GM19035 (cell line): ENCODE results near the gene LAMB3.

Source experiments
- ATAC-seq: cut with Tn5 transposase; IDR thresholded peaks from one replicate; pipeline ENCODE4 v1.9.1; 2021; ENCODE audit not compliant: unreplicated experiment

The LAMB3 gene

GRCh38 chr1:209618756-209619420 is 33.3 kb downstream of the LAMB3 start:
- no peak for ATAC-seq

GRCh38 chr1:209618291-209618690 is 33.9 kb downstream of the LAMB3 start:
- no peak for ATAC-seq

DNA sequence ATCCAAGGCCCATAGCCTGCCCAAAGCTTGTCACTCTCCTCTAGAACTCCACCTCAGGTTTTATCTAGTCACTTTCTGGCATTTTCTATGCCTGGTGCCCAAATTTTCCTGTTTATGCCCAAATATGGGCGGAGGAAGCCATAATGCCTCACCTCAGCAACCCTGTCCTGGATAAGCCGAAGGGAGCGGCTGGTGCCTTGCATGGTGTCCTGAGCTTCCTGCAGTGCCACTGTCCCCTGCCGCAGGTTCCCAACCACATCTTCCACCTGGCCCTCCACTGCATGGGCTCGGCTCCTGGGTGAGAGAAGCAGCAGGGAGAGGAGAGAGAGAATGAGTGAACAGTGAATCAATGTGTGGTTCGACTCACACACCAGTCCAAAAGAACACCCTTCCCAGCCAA is 34.5 kb downstream of the LAMB3 start:
- no peak for ATAC-seq

- ATAC-seq = no peak
These were observed 35.1 kb downstream of the LAMB3 start for GRCh38 chr1:209617047-209617673.

- no peak for ATAC-seq
These were observed 35.7 kb downstream of the LAMB3 start for GRCh38 chr1:209616366-209617046.

DNA sequence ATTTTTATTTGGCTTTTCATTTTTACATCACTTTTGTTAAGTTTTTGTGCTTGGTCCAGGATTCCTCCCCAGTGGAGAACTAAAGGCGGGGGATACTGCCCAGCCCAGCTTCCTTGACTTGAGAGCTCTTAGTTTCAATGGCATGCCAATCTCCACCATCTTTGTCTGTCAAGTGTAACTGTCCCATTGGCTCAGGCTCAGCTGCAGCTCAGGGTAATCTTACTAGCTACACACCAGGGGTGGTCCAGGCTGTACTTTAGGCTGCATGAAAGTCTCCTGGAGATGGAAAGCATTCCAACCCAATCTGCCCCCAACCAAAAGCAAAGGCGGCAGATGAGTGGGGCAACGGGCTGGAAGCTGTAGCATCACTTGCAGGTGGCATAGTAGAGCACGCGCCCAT is 37.3 kb downstream of the LAMB3 start:
- no peak for ATAC-seq

DNA sequence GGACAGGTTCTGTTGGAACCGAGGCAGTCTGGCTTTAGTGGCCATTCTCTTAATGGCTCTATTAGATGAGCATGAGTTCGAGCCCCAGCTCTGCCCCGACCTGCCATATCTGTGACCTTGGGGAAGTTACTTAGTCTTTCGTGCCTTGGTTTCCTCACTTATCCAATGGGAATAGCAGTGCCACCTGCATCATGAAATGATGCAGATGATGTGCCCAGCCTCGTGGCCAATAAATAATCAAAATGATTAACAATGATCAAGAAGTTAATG is 38.1 kb downstream of the LAMB3 start:
- ATAC-seq = no peak

DNA sequence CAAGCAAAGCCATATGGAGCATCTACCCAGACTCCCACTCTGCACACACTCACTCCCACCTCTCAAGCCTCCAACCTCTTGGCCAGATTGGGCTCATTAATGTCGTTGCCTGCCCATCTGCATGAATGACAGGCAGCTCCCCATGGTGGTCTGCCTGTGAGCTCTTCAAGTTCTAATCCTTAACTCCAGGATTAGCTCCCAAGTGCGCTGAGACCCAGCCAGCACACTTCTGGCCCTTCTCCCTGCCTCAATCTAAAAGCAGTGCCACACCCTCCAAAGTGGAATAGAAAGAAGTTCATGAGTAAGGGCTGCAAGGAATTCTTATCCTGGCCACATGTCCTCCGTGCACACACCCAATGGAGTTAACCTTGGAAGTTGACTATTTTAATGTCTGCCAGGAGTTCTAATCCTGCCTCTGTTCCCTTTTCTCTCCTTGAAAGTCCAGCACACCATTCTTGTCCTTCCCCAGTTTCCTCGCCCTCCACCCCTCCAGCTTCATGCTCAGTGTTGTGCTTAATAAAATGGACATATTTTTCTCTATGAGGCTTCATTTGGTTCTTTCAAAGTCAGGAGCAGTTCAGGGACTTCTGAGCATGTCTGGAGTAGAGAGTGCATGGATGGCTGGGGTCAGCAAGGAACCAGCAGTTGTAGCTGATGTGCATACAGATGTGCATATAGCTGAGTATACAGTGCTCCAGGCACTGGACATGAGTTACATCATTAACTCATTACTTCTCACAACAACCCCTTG is 38.6 kb downstream of the LAMB3 start:
- no peak for ATAC-seq

- ATAC-seq = no peak
These were observed 39.4 kb downstream of the LAMB3 start for GRCh38 chr1:209612646-209613399.

GRCh38 chr1:209611771-209612570 is 40.3 kb downstream of the LAMB3 start:
- ATAC-seq = no peak

DNA sequence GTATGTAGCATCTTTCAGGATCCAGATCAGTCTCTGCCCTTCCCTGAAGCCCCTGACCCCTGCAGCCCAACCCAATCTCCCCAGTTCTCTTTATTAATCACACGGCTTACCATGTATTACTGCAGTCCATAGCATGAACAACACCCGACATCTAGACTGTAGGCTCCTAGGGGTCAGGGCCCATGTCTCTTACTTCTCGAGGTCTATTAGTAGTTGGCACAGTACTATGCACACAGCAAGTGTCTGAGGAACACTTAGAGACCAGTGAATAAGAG is 41.7 kb downstream of the LAMB3 start:
- ATAC-seq = no peak

GRCh38 chr1:209609791-209610630 is 42.2 kb downstream of the LAMB3 start:
- ATAC-seq = no peak

DNA sequence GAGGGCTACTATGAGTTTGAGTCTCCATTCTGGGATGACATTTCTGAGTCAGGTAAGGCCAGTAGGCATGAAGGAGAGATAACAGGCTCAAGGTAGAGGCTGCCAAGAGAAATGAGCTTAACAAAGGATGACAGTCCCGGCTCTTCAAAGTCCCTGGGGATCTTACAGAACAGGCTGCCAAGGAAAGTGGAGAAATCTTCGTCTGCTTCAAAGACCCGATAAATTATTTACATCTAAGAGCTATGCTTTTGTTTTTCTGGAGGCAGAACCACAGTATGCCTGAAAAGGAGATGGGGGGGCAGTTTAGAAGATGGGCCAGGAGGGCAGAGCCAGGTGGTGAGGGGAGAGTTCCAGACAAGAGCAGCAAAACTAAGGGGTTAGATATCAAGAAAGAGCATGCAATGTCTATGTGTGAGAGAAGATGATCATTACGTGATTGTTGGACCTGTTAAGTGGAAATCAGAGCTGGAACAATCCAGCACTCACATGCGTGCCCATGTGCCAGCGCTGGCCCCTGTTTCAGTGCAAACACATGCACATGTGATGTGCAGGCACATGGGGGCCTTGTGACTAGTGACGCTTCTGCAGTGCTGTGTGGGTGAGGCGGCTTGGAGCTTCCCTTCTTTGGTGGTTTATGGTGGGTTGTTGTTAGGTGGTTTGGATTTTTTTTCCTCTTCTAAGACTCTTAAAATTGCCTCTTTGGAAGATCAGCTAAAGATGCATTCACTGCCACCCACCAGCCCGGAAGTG is 43.0 kb downstream of the LAMB3 start:
- ATAC-seq = no peak

- ATAC-seq = peak; percentile 39
These were observed 44.4 kb downstream of the LAMB3 start for GRCh38 chr1:209607795-209608178.

DNA sequence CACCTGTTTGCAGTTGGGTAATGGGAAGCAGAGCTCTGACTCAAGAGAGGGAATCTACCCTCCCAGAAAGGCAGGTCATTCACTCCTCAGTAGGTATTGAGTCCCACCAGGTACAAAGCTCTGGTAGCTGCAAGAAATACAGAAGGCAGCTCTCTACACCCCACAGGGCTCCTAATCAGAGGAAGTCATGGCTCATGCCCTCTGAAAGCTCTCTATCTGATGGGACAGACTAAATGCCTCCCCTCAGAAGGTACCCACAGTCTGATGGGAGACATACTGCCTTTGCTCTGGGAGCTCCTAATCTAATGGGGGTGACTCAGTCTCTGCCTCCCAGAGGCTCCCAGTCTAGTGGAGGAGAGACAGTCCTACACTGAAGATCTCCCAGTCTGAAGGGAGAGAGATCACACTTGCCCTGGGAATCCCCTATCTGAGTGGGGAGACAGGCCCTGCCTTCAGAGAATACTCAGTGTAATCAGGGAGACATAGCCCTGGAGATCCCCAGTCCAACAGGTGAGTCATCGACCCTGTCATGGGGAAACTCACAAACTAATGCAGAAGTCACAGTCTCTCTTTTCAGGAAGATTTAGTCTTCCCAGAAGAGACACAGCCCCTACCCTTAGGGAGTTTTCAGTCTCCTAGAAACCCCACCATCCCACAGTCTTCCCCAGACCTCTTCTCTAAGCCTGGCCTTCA is 45.0 kb downstream of the LAMB3 start:
- ATAC-seq = peak; percentile 82

GRCh38 chr1:209603877-209604276 is 48.3 kb downstream of the LAMB3 start:
- ATAC-seq = no peak

- peak; percentile 59 for ATAC-seq
These were observed 50.2 kb downstream of the LAMB3 start for GRCh38 chr1:209601809-209602657.

DNA sequence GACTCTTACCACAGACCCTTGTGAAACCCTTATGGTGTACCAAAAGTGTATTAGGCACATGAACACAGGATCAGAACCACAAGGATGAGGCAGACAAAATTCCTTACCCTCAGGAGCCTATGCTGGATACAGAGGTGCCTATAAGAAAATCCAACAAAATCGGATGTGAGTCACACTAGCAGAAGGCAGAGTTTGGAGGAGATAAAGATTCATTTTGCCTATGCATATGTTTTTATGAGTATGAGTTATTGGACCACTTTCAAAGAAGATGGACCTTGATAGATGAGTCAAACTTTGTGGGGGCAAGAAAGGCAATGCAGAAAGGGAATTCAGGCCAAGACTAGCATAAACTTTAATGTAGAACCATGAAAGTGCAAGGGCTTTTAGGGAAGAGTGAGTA is 51.7 kb downstream of the LAMB3 start:
- no peak for ATAC-seq
